BLaER1 (cell line): Measurements from ENCODE around the gene LSAMP.

ENCODE experiments used
- H3K27ac ChIP-seq: shearing (Covaris generic); formaldehyde crosslinking; 2 replicates; pipeline ENCODE4 v1.8.1; 2022
- H3K27me3 ChIP-seq: shearing (Covaris generic); formaldehyde crosslinking; 2 replicates; pipeline ENCODE4 v1.8.1; 2022
- H3K36me3 ChIP-seq: shearing (Covaris generic); formaldehyde crosslinking; 2 replicates; pipeline ENCODE4 v1.8.1; 2022
- H3K4me1 ChIP-seq: shearing (Covaris generic); formaldehyde crosslinking; 2 replicates; pipeline ENCODE4 v1.8.1; 2022
- H3K4me2 ChIP-seq: shearing (Covaris generic); formaldehyde crosslinking; 2 replicates; pipeline ENCODE4 v1.8.1; 2022
- H3K4me3 ChIP-seq: shearing (Covaris generic); formaldehyde crosslinking; 2 replicates; pipeline ENCODE4 v1.8.1; 2022
- H3K9ac ChIP-seq: shearing (Covaris generic); formaldehyde crosslinking; 2 replicates; pipeline ENCODE4 v1.8.1; 2022
- H3K9me3 ChIP-seq: shearing (Covaris generic); formaldehyde crosslinking; 2 replicates; pipeline ENCODE4 v1.8.1; 2022
- H4K20me1 ChIP-seq: shearing (Covaris generic); formaldehyde crosslinking; 2 replicates; pipeline ENCODE4 v1.8.1; 2022
- Cebpa-rat ChIP-seq: shearing (Covaris generic); IDR thresholded peaks from 2 replicates; pipeline ENCODE4 v1.8.1; 2022

LSAMP gene

DNA sequence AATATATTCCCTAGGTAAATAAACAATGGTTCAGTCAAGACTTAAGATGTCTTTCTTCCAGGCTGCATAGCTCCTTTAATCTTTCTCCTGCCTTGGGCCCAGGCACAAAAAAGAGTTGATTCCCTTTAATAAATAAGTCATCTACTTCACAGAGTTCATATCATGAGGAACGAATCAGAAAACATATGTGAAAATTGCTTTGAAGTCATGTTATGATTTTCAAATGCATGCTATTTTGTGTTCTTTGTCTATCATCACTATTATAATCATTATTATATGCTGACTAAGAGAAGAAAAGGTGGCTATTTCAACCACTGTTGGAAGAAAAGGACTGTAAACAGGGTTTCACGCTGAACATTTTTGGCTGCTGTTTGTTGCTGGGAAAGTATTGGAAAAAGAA is 70.4 kb downstream of the LSAMP start:
- Histone ChIP-seq H3K9me3 (no peaks in the 10 kb centered on the region), H3K4me3 (no peak overlapping the region)
- no peak for TF ChIP-seq Cebpa-rat

DNA sequence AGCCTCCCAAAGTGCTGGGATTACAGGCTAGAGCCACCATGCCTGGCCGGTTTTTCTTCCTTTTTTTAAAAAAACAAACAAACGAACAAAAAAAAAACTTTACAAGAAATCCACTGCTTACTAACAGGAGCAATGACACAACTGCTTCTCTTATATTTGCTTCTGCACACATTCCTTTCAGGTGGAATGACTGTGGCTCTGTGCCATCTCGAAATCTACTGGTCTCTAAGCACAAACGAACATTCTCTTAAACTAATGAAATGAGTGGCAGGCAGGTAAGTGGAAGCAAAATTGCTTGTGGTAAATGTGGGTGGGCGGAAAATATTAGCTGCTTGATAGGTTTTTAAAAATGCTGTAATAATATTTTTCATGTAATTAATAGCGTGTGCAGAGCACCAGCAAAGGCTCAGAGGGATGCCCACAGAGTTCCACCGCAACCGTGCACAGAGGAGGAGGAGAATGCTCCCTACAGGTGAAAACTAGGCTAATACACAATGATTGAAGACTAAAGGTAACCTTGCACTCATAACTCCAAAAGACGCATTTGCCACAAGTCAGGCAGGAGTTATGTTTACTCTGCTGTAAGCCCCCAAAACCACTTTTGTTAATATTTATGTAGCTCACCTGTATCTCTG is 77.4 kb downstream of the LSAMP start:
- TF ChIP-seq Cebpa-rat, result no peak
- no peak overlapping the region for H3K4me3 ChIP-seq
- H3K27me3 ChIP-seq, result no peaks in the 10 kb centered on the region
- no peaks in the 10 kb centered on the region for H4K20me1 ChIP-seq
- no peak overlapping the region for H3K27ac ChIP-seq
- H3K4me1 ChIP-seq, result no peaks in the 10 kb centered on the region
- no peaks in the 10 kb centered on the region for H3K9me3 ChIP-seq
- no peak overlapping the region for H3K9ac ChIP-seq
- no peaks in the 10 kb centered on the region for H3K36me3 ChIP-seq
- H3K4me2 ChIP-seq, result no peak overlapping the region

More for the DNA sequence above, 70.4 kb downstream of the LSAMP start:
- no peak overlapping the region for H3K9ac ChIP-seq
- H3K27ac ChIP-seq, result no peak overlapping the region
- no peaks in the 10 kb centered on the region for H4K20me1 ChIP-seq
- no peaks in the 10 kb centered on the region for H3K27me3 ChIP-seq
- H3K4me1 ChIP-seq, result no peaks in the 10 kb centered on the region
- H3K36me3 ChIP-seq, result no peaks in the 10 kb centered on the region
- H3K4me2 ChIP-seq, result no peak overlapping the region

DNA sequence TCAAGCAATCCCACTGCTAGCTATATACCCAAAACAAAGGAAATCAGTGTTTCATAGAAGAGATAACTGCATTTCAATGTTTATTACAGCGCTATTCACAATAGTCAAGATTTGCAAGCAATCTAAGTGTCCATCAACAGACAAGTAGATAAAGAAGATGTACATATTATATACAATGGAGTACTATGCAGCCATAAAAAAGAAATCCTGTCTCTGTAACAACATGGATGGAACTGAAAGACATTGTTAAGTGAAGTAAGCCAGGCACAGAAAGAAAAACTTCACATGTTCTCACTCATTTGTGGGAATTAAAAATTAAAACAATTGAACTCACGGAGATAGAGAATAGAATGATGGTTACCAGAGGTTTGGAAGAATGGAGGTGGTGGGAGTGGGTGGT is 89.2 kb downstream of the LSAMP start:
- Histone ChIP-seq H3K27me3 (no peaks in the 10 kb centered on the region), H3K4me3 (no peak overlapping the region), H3K36me3 (no peaks in the 10 kb centered on the region), H4K20me1 (no peaks in the 10 kb centered on the region), H3K9ac (no peak overlapping the region), H3K27ac (no peak overlapping the region), H3K4me1 (no peaks in the 10 kb centered on the region), H3K9me3 (no peaks in the 10 kb centered on the region; the same call in 1 of the 2 replicates), H3K4me2 (no peak overlapping the region)
- no peak for TF ChIP-seq Cebpa-rat

DNA sequence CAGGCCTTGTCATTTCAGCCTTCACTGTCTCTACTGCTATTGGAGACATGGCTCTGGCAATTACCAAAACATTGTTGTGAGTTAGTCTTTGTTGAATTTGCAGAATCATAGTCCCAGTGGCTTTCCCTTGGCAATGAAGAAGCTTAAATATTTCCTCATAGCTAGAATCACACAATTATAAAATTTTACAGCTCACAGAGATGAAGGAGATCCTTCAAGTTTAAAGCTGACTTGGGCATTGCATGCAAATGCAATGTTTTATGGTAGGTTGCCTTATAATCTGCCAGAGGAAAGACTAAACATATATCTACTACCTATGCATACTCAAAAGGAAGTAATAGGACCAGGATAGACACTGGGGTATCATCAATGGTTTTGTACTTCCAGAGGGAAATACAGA is 90.9 kb downstream of the LSAMP start:
- H3K4me3 ChIP-seq, result no peak overlapping the region
- no peaks in the 10 kb centered on the region for H3K27me3 ChIP-seq
- no peak overlapping the region for H3K27ac ChIP-seq
- no peaks in the 10 kb centered on the region for H3K36me3 ChIP-seq
- no peak for TF ChIP-seq Cebpa-rat
- no peaks in the 10 kb centered on the region; the same call in 1 of the 2 replicates for H3K9me3 ChIP-seq
- no peaks in the 10 kb centered on the region for H3K4me1 ChIP-seq
- H3K4me2 ChIP-seq, result no peak overlapping the region
- H3K9ac ChIP-seq, result no peak overlapping the region
- H4K20me1 ChIP-seq, result no peaks in the 10 kb centered on the region

DNA sequence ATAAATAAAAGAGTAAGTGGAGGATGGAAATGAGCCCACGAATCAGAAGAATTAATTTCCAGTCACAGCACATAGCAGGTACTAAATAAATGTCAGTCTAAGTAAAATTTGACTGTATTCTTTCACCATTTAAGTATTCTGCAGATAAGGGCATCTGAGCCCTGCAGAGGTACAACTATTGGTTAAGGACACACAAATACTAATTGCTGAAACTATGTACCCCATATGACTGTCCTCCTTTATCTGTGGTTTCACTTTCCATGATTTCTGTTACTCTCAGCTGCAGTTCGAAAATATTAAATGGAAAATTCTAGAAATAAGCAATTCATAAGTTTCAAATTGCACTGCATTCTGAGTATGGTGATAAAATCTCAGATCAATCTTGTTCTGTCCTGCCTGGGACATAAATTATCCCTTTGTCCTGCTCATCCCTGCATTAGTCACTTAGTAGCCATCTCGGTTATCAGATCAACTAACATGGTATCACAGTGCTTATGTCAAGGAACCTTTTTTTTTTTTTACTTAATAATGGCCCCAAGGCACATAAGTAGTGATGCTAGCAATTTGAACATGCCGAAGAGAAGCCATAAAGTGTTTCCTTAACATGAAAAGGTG is 95.1 kb downstream of the LSAMP start:
- H3K9ac ChIP-seq, result no peak overlapping the region
- H3K27ac ChIP-seq, result no peak overlapping the region
- no peak for TF ChIP-seq Cebpa-rat
- H3K4me3 ChIP-seq, result no peak overlapping the region
- H3K27me3 ChIP-seq, result no peaks in the 10 kb centered on the region
- no peaks in the 10 kb centered on the region for H3K4me1 ChIP-seq
- no peaks in the 10 kb centered on the region for H4K20me1 ChIP-seq
- H3K36me3 ChIP-seq, result no peaks in the 10 kb centered on the region
- H3K9me3 ChIP-seq, result no peaks in the 10 kb centered on the region
- no peak overlapping the region for H3K4me2 ChIP-seq

DNA sequence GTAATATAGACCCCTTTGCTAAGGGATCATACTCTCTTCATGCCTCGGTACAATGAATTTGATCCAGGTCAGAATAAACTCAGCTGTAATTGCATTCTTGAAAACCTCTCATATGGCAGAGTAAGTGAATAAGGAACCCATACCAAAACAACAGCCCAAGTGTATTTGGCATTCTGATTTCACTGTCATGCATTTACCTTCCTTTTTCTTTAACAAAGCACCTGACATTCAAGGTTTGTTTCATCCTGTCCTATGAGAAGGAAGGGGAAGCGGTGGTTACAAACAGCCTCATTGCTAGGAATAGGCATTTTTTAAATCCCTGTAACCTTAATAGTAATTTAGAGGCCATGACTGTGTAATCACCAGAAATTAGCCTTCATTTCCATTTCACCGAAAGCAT is 97.1 kb downstream of the LSAMP start:
- no peaks in the 10 kb centered on the region for H3K36me3 ChIP-seq
- no peak overlapping the region for H3K27ac ChIP-seq
- H3K27me3 ChIP-seq, result no peaks in the 10 kb centered on the region
- H3K4me1 ChIP-seq, result no peaks in the 10 kb centered on the region
- no peak for TF ChIP-seq Cebpa-rat
- H3K4me3 ChIP-seq, result no peak overlapping the region
- H3K4me2 ChIP-seq, result no peak overlapping the region
- H3K9me3 ChIP-seq, result no peaks in the 10 kb centered on the region
- H4K20me1 ChIP-seq, result no peaks in the 10 kb centered on the region
- no peak overlapping the region for H3K9ac ChIP-seq

DNA sequence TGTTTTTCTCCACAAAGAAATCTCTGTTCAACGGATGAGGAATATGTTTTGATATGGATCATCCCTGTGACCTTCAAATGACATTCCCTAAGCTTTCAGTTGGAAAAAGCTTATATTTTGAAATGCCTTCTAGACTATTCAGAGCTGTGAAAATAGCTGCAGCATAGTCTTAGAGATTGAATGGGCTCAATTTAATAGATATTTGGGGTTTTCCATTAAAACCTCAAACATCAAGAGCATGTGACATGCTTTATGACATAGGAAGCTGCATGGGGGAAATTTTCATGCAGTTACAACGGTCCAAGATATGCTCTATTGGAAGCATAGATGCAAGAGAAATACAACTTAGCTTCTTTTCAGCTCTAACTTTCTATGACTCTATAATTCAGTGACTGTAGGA is 102.8 kb downstream of the LSAMP start:
- H3K4me1 ChIP-seq, result no peaks in the 10 kb centered on the region
- no peak overlapping the region for H3K9ac ChIP-seq
- no peak overlapping the region for H3K27ac ChIP-seq
- H3K4me2 ChIP-seq, result no peak overlapping the region
- no peaks in the 10 kb centered on the region for H4K20me1 ChIP-seq
- no peak overlapping the region for H3K4me3 ChIP-seq
- TF ChIP-seq Cebpa-rat, result no peak
- no peaks in the 10 kb centered on the region for H3K9me3 ChIP-seq
- no peaks in the 10 kb centered on the region for H3K27me3 ChIP-seq
- no peaks in the 10 kb centered on the region for H3K36me3 ChIP-seq

DNA sequence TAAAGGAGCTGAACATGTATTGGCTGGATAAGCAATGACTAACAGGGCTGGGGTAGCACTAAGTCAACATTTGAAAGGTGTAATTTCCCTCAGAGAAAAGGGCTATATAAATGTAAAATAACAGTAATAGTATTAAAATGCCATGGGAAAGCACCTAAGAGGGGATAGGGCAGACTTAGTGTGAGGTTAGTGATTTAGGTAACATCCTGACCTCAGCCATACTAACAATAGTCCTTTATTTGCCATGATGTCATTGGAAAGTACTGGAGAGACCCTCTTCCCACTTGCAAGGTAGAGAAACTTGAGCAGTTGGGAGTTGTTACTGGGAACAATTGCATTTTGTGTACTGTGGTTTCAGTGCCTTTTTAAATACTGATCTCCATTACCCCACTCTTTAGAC is 103.4 kb downstream of the LSAMP start:
- no peak for TF ChIP-seq Cebpa-rat
- Histone ChIP-seq H3K36me3 (no peaks in the 10 kb centered on the region), H3K4me1 (no peaks in the 10 kb centered on the region), H4K20me1 (no peaks in the 10 kb centered on the region), H3K4me2 (no peak overlapping the region), H3K27me3 (no peaks in the 10 kb centered on the region), H3K27ac (no peak overlapping the region), H3K9me3 (no peaks in the 10 kb centered on the region), H3K9ac (no peak overlapping the region), H3K4me3 (no peak overlapping the region)

DNA sequence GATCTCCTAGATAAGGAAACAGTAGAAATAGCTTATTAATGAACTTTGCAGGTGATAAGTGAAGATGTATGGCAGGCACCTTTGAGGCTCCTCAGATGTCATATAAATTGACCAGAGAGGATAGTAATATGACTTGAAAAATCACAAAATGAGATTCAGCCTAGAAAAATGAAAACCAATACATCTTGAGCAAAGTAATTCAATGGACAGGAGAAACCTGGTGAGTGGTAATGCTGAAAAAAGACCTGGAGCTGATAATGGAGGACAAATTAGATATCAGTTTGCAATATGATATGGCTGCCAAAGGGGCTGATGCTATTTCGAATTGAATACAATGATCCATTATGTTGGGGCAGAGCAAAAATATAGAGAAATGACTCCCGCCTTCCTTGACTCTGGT is 103.9 kb downstream of the LSAMP start:
- no peaks in the 10 kb centered on the region for H3K9me3 ChIP-seq
- H4K20me1 ChIP-seq, result no peaks in the 10 kb centered on the region
- TF ChIP-seq Cebpa-rat, result no peak
- H3K36me3 ChIP-seq, result no peaks in the 10 kb centered on the region
- no peak overlapping the region for H3K27ac ChIP-seq
- no peak overlapping the region for H3K4me3 ChIP-seq
- no peaks in the 10 kb centered on the region for H3K4me1 ChIP-seq
- H3K27me3 ChIP-seq, result no peaks in the 10 kb centered on the region
- no peak overlapping the region for H3K9ac ChIP-seq
- H3K4me2 ChIP-seq, result no peak overlapping the region

DNA sequence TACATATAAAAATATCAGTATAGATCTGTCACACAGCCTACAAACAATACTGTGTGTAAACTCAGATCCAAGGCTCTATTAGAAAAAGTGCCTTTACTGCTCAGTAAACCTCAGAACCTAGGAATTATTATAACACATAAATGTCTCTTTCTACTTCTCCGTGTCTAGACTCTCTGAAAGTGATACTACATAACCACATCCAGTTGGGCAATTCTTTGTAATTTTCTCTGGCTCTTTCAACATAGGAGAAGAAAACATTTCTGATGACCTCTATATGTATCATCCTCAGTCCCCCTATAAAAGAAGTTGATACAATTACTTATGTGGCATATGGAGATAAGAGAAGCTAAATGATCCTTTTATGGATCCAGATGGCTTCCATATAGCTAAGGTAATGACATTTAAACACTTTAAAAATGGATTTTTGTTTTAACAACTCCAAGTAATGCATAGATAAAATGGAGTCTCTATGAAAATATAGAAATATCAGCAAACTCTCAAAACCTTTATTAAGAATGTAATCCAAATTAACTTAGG is 104.5 kb downstream of the LSAMP start:
- TF ChIP-seq Cebpa-rat, result no peak
- H3K27ac ChIP-seq, result no peak overlapping the region
- H3K9me3 ChIP-seq, result no peaks in the 10 kb centered on the region
- no peaks in the 10 kb centered on the region for H3K4me1 ChIP-seq
- no peak overlapping the region for H3K4me3 ChIP-seq
- H3K4me2 ChIP-seq, result no peak overlapping the region
- H3K9ac ChIP-seq, result no peak overlapping the region
- H3K27me3 ChIP-seq, result no peaks in the 10 kb centered on the region
- no peaks in the 10 kb centered on the region for H4K20me1 ChIP-seq
- no peaks in the 10 kb centered on the region for H3K36me3 ChIP-seq
